ENCODE measurements around the gene TMEM185B. TPM values are rescaled to one million over a fixed set of nuclear protein-coding genes. Genes with fewer than 3 reads are reported as not detected.

The TMEM185B gene
- total RNA-seq, 4 donors from 2014 or later: 35.9 to 47.9 (median 44.6) TPM

GRCh38 chr2:120246546-120247300 lies 23.5 kb upstream of the TMEM185B start:
- TF ChIP-seq CTCF (IDR thresholded peaks at IDR 0.05) (no peak), POLR2A (IDR thresholded peaks at IDR 0.05) (no peak)
- Histone ChIP-seq H3K27me3 (no peaks in the 10 kb centered on the region), H3K4me1 (peaks cover 0 to under 1% of the 10 kb centered on the region in 2 donors), H3K27ac (no peak overlapping the region), H3K36me3 (no peaks in the 10 kb centered on the region), H3K4me3 (replicated peaks in 1 of 3) (no peak overlapping the region), H3K9me3 (no peaks in the 10 kb centered on the region)
- intact Hi-C loops (cut with DNase I): no loop called here
- WGBS, 2 donors: 86 to 88% methylated on average over 20 of the region's 20 CpGs
- no peak for DNase-seq

DNA sequence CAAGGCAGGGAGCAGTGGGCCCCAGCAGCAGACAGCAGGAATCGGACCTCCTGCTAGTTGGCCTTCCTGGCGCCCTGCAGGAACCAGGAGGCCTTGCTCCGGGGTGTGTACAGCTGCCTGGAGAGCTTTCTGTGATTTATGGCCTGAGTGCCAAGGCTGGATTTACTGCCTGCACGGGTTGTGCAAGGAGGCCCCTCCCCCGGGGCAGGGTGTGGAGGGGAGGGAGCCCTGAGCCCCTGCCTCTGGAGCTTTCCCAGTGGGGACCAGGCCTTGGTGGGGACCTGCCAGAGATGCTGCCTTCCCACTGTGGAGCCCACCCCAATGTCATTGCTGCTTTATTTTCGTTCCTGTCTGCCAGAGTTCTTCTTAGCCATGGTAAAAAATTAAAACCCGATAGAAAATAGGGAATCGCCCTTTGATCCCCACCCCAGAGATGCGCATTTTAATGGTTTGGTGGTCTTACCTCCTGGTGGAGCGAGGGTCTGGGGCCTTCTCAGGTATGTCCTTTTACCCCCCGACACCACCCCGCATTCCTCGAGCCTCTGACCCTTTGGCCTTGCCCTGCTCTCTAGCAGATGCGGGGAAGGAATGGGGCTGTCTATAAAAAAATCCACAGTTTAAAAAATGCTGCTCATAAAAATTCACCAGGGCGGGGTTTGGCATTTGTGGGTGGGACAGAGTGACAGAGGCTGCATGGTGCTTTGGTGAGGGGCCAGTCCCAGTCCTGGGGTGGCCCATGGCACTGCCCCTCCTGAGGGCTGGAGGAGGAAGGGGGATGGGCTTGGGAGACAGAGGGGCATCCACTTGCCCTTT lies 22.5 kb upstream of the TMEM185B start:
- no peaks in the 10 kb centered on the region for H3K4me1 ChIP-seq
- H3K9me3 ChIP-seq: no peaks in the 10 kb centered on the region
- DNase-seq: no peak
- intact Hi-C loops (cut with DNase I): no loop called here
- H3K27ac ChIP-seq: no peak overlapping the region
- TF ChIP-seq CTCF (IDR thresholded peaks at IDR 0.05) (no peak), POLR2A (IDR thresholded peaks at IDR 0.05) (no peak)
- H3K36me3 ChIP-seq: no peaks in the 10 kb centered on the region
- H3K27me3 ChIP-seq: no peaks in the 10 kb centered on the region
- no peak overlapping the region for H3K4me3 ChIP-seq (replicated peaks in 1 of 3)
- 69 to 80% methylated on average over 13 to 15 of the region's 15 CpGs for WGBS, 2 donors

DNA sequence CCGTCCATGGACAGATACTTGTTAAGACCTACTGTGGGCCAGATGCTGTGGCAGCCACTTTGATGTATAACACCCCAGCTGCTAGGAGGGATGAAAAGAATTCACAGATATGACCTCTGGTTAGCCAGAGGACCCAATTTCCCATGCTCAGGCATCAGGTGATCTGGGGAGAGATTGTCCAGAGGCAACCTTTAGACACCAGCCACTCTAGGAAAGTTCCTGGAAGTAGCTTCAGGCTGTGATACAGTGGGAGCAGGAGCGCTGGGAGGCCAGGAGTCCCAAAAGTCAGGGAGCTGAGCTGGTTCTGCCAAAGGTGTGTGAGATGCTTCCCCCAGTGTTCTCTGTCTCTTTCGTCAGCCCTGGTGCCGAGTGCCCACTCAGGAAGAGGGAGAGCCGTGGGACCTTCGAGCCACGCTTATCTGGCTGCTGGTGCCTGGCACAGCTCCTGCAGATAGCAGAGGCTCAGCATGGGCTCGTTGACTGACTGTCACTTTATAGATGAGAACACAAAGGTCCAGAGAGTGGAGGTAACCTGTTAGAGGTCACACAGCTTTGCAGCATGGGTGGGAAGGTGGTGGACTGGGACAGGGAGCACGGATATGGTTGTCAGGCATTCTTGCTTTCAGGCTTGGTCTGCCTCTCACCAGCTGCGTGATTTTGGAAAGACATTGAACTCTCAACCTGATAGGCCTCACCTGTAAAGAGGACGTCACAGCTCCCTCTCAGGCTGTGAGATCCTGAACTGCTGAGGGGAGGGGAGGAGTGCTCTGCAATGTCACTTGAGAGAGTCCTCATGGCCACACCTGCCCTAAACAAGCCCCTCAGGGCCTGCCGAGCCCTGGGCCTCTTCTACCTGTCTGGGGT lies 21.7 kb upstream of the TMEM185B start:
- intact Hi-C loops (cut with DNase I): no loop called here
- no peak for TF ChIP-seq CTCF (IDR thresholded peaks at IDR 0.05)
- TF ChIP-seq POLR2A (IDR thresholded peaks at IDR 0.05): no peak
- WGBS, 2 donors: 80 to 84% methylated on average over 11 to 12 of the region's 12 CpGs
- H3K4me3 ChIP-seq (replicated peaks in 1 of 3): no peak overlapping the region
- no peak for DNase-seq
- H3K4me1 ChIP-seq: no peaks in the 10 kb centered on the region
- H3K36me3 ChIP-seq: no peaks in the 10 kb centered on the region
- H3K27ac ChIP-seq: no peak overlapping the region
- H3K9me3 ChIP-seq: no peaks in the 10 kb centered on the region
- H3K27me3 ChIP-seq: no peaks in the 10 kb centered on the region

GRCh38 chr2:120243875-120244553 lies 20.8 kb upstream of the TMEM185B start:
- 98 to 100% methylated on average over 5 to 8 of the region's 9 CpGs for WGBS, 2 donors
- no peak overlapping the region for H3K27ac ChIP-seq
- H3K9me3 ChIP-seq: no peaks in the 10 kb centered on the region
- peaks cover 0 to 8% of the 10 kb centered on the region in 2 donors for H3K4me1 ChIP-seq
- H3K4me3 ChIP-seq (replicated peaks in 1 of 3): no peak overlapping the region
- H3K36me3 ChIP-seq: no peaks in the 10 kb centered on the region
- TF ChIP-seq POLR2A (IDR thresholded peaks at IDR 0.05): no peak
- no peak for TF ChIP-seq CTCF (IDR thresholded peaks at IDR 0.05)
- intact Hi-C loops (cut with DNase I): no loop called here
- no peak for DNase-seq
- H3K27me3 ChIP-seq: no peaks in the 10 kb centered on the region

All from thyroid gland (tissue), 4 donors.